HG02798 (cell line): ENCODE results near the gene CPEB2.

ENCODE experiments used
- ATAC-seq: cut with Tn5 transposase; IDR thresholded peaks from one replicate; pipeline ENCODE4 v1.9.1; 2021; ENCODE audit warnings: mild to moderate bottlenecking; ENCODE audit not compliant: unreplicated experiment, poor library complexity

Gene CPEB2

DNA sequence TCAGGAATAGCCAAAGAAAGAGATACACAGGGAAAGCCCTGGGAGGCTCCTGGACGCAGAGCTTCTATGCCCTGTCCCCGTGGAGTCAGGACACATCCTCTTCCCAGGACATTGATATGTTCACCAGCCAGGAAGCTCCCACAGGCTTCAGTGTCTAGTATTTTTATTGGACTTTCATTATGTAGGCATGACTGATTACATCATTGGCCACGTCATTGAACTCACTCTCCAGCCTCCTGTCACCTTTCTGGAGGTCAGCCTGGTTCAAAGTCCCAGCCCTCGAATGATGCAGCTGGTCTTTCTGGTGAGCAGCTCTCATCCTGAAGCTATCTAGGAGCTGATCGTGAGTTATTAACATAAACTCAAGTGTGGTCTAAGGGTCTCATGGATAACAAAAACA, 104.1 kb downstream of the CPEB2 start:
- ATAC-seq = no peak

DNA sequence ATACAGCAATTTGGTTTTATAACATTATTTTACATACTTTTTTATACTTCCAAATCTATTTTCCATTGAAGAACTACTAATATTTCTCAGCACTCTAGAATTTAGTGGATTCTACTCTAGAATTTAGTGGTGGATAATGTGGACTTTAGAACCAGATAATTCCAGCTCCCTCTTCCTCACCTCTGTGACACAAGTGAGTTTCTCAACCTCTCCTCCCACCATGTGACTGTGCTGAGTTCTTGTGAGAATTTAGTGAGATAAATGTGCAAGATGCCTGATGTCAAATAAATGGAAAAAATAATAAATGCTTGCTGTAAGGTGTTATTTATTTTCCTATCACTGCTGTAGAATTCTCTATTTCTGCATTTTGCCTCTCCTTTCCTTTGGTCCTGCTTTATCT, 107.3 kb downstream of the CPEB2 start:
- no peak for ATAC-seq

DNA sequence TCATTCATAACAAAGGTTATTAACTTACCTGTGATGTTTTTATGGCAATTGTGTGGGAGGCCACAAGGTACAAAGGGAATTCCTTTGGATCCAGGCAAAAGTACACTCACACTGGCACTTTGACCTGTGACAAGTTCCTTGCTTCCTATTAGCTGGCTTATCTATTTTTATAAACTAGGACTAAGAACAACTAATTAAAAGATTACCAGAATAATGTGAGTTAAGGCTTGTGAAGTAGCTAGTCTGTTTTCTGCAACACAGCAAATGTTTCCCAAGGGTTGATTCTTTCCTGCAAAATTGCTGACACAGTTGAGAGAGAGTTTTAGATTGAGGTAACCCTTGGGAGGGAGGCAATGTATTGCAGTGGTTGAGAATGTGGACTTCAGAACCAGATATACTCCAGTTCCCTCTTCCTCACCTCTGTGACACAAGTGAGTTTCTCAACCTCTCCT, 107.9 kb downstream of the CPEB2 start:
- no peak for ATAC-seq

DNA sequence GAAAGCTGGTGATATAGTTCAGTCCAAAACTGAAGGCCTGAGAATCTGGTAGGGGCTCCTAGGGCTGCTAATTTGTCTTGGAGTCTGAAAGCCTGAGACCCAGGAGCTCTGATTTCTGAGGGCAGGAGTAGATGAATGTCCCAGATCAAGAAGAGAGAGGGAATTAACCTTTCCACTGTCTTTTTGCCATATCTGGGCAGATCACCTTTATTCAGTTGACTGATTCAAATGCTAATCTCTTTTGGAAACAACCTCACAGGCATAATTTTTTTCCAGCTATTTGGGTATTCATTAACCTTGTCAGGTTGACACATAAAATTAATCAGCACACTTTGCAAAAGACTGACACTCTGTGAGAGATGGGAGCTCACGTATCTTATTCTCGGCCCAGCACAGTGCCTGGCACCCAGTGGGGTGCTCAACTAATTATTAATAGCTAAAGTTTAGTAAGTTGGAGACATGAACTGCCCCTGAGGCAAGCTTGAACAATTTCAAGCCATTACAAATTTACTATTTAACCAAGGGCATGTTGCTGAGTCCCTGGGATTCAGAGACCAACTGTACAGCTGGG, 114.3 kb downstream of the CPEB2 start:
- no peak for ATAC-seq

DNA sequence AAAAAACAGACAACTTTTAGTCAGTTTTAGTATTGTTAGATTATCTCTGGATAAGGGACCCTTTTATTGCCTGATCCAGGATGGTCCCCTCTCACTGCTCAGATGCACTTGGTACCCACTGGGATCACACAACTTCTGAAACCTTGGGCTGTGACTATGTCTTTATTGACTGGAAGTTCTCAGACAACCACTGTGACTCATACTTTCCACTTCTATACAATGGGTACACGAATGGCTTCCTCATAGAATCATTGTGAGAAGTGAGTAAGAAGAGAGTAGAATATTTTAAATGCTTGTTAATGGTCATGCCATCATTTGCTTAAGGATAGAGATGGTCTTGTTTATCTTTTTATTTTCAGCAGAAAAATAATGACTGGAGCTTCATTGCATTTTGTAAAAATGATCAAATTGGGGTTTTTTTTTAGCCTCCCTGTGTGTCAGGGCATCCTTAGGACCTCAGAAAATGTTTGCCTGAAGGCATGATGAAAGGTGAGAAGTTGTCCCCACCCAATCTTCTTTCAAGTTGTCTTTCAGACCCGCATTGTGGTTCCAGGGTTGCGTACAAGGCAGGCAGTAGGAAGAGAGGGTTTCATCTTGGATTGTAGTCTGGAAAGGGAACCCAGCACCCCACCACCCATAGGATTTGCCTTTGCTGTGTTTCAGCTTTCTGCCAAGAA, 115.1 kb downstream of the CPEB2 start:
- ATAC-seq = peak; percentile 41

DNA sequence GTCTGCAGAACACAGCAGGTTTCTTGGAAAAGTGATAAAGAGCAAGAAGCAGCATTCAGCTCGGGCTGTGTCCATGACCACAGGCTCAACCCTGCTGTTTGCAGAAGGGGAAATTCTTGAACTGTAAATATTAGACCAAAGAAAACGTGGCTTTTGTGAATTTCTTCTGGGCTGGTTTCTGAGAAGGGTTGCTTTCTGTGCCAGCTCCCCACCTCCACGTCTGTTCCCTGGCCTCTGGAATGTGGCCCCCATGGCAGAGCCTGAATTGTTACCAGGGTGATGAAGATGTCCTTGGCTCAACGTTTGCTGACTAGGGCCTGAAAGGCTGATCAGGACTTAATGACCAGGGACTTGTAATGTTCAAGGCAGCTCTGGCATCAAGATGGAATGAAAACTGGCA, 116.0 kb downstream of the CPEB2 start:
- no peak for ATAC-seq
